Middle frontal gyrus (tissue), 1 donor: ENCODE data around the gene BCL2L15.

ENCODE experiments used
- DNase-seq: peaks from one replicate; pipeline ENCODE4 v3.0.0-alpha.2; 2015; ENCODE audit warnings: low spot score; ENCODE audit errors: extremely low spot score

The BCL2L15 gene

DNA sequence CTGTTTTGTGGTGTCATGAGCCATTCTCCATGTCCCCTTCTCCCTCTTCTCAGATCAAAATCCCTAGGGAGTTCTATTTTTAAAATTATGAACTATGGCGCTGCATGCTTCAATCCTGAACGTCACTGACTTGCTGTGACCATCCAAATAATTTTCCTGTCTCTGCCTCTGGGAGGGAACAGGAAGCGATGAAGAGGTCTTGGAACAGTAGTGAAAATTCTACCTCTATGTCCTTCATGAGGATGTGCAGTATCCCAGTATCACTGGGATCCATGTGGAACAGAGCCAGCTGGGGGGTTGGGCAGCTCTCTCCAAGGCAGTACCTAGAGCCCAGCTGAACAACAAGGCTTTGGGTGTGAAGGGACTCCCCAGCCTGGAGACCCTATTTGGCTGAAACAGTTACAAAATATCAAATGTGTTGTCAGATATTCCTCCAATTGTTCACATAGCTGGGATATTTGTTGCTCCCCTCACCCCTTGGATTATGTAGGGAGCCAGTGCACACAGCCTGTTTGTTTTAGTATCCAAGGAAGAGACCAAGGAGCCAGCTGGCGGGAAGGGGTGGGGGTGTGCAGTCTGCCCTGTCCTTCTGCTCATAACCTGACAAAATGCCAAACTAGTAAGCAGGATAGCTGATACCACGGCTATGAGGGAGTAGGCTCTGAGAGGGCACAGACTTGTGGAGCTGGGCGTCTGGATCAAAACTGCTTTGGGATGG, 25.4 kb upstream of the BCL2L15 start:
- DNase-seq, result no peak

DNA sequence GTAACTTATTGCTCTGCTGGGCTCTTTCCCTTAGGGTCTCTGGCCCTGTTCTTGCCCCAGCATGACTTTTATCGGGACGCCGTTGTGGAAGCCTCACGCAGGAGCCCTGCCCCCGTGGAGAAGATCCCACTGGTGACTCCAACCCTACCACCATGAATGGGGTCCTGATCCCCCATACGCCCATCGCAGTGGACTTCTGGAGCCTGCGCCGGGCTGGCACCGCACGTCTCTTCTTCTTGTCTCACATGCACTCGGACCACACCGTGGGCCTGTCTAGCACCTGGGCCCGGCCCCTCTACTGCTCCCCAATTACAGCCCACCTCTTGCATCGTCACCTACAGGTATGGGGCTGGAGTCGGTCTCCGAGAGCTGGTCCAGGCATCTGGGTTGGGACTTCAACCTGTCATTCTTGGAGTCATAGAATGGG, 18.1 kb upstream of the BCL2L15 start:
- DNase-seq, result no peak

DNA sequence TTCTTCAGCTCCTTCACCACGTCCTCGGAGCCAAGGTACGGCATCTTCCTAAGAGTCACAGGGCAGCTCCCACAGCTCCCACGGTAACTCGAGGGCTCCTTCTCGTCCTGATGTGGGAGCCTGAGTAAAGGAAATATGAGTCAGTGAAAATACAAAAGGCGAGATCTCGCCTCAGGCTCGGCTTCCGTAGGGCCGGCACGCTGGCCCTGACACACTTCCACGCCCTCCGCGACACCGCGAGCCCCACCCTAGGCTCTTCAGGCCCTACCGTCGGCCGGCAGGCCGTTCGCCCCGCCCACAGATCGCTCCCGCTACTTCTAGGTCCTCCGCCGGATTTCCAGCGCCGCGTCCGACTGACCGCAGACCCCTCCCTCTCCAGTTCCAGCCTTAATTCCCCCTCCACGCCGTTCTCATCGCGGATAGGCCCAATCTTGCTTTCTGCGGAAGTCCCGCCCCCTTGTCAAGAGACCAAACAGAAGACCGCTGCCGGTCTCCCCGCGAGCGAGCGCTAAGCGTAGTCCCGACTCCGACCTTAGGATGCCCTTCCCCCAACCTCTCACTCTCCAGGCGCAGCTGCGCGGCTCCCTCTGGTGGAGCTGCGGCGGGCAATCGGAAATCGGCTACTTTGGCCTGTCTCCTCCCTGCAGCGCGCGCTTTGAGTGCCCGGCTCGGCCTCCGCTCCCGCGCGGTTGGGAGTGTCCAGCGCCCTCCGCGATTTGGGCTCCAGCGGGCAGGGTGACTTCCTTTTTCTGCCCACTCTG, 17.5 kb upstream of the BCL2L15 start, which contains the start of the genes AP4B1 and DCLRE1B:
AP4B1 (minus strand) TSS at position 126 of the 761 bp plus-strand sequence; CDS start at position 44, 82 bp downstream.
DCLRE1B (plus strand) TSS at position 653 of the 761 bp plus-strand sequence. CDS start 261 bp downstream, outside the sequence.
- DNase-seq, result peak; percentile 97

DNA sequence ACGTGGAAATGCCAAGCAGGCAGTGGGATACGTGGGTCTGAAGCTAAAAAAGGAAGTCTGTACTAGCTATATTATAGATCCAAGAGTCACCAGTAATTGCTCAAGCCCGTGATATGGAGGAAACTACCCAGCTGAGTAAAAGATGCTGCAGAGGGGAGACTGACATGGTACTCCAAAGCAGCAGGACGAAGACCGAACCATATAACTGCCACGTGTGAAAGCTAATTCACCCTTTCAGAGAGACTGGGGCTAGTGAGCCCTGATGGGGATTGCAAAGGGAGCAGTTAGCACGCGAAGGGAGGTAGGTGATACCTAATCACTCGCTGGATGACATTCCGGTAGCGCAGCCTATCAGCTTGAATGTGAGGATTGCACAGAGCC, 16.9 kb upstream of the BCL2L15 start:
- no peak for DNase-seq

DNA sequence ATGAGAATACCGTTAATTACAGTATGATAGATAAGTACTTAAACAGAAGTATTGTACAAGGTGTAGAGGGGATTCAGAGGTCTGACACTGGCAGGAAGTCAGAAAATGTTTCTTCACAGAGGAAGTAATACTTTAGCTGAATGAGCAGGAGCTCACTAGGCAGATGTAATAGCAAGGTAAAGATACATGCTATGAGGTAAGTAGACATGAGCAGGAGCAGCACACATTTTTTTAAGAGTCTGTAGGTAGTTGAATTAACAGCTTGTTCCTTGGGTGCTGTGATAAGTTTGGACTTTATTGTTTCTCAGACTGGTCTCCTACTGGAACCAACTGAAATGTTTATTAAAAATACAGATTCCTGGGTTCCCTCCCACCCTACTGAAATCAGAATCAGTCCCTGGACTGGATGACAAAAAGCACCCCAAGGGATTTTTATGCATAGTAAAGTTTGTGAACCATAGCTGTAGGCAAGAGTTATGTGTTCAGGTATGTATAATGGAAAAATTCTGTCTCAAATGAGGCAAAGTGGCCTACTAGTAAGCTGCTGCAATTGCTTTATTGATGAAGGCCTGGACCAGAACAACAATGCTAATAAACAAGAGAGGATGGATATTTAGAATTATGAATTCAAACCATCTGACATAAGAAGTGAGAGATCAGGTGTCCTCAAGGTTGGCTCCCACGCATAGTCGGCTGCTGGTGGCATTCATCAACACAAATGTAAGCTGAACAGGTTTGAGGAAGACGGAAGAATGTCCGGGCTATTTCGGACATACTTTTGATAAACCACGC, 16.3 kb upstream of the BCL2L15 start:
- no peak for DNase-seq

DNA sequence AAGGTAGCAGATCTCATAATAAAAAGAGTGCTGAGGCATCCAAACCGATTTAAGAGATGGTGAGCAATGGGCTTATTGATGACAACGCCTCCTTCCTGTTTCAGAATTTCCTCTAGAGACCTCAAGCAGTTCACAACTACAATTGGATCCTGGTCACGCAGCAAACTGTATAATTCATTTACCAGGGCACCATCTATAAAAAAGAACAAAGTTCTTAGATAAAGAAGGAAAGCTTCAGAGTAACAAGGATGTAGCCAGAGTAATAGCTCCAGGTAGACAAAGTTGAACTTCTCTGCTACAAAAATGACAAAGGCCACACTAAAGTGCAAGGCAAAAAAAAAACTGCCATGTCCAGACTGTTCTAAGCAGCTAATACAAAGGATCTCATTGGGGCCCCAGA, 13.8 kb upstream of the BCL2L15 start:
- DNase-seq, result no peak

DNA sequence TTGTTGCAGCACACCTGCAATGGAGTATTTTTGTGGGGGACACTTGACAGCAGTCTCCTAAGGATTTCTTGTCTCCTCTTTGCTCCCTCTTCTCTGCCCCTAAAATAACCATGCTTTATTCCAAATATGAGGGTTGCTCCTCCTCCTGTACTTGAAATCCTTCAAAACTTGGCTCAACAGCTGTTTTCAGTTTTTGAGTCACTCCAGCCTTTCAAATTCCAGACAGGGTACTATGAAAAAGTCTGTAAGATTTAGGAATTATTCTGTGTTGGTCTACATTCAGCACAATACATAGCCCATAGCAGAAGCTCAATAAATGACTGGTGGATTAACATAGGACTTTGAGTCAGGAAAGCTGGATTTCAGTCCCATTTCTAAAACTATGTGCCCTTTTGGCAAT, 11.7 kb upstream of the BCL2L15 start:
- no peak for DNase-seq

DNA sequence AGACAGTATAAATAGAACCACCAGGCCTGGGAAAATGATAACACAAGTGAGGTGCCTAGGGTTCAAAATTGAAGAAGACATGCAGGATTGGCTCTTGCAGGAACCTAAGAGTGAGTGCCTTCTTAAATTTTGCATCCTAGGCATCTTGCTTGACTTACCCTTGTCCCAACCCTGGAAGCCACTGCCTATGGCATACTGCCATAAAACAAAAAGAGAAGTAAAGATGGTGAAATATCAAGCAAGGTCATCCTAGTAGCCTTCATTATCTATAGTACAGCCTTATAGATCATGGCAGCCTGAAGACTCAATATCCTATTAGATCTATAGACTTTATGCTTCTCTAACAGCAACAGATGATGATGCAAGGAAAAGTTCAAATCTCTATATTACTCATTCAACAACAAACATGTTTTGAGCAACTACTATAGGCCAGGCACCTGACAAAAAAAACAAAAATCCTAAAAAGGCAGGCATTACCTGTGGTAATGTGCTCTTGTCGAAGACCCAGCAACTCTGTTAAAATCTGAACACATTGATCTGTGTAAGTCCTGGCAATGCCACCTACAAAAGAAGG, 10.9 kb upstream of the BCL2L15 start:
- DNase-seq, result no peak

DNA sequence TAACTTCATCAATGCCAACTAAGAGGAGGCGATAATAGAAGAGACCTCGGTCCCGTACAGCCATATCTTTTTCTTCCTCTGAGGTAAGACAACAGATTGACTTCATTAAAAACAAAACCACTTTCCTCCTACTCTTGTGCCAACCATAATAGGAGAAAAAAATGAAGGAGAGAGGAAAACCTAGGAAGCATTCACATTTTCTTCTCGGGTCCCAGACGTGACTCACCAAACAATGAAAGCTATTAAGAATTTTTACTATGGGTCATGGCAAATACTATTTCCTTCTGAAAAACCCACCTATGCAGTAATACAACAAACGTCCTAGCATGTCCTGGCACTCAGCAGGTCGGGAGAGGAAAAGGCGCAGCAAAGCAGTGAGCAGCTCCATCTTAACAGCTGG, 8.6 kb upstream of the BCL2L15 start:
- no peak for DNase-seq

DNA sequence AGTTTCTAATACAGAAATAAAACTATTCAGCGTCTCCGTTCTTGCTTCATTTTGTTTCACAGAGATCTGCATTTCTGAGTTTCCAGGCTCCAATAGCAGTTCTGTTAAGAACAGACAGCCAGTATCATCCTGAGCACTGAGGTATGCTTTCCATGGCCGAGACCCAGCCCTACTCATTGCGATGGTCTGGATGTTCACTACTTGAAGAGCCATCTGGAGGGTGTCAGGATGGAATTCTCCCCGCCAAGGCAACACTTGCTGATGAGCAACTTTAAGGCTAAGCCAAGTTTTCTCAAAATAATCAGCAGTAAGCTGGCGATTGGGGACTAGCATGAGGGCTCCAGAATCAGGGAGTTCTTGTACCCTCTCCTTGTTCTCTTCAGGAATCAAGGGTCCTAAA, 7.7 kb upstream of the BCL2L15 start:
- DNase-seq, result no peak

DNA sequence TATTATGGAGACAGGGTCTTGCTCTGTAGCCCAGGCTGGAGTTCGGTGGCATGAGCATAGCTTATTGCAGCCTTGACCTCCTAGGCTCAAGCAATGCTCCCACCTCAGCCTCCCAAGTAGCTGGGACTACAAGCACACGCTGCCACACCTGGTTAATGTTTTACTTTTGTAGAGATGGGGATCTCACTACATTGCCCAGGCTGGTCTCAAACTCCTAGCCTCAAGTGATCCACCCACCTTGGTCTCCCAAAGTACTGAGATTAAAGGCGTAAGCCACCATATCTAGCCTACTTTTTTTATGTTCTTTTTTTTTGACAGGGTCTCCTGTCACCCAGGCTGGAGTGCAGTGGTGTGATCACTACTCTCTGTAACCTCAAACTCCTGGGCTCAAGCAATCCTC, 5.9 kb upstream of the BCL2L15 start:
- no peak for DNase-seq

DNA sequence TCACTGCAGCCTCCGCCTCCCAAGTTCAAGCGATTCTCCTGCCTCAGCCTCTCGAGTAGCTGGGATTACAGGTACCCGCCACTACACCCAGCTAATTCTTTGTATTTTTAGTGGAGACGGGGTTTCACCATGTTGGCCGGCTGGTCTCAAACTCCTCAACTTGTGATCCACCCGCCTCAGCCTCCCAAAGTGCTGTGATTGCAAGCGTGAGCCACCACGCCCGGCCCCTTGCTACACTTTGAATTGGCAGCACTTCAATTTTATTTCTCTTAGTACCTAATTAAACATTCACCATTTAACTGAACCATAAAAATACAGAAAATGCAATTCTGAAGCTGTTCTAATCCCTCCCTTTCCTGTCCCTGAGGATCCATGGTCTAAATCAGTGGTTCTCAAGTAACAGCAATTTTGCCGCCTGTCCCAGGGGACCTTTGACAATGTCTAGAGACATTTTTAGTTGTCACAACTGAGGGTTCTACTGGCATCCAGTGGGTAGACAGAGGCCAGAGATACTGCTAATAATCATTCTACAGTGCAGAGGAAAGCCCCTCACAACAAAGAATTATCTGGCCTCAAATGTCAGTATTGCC, 4.3 kb upstream of the BCL2L15 start:
- DNase-seq, result no peak

DNA sequence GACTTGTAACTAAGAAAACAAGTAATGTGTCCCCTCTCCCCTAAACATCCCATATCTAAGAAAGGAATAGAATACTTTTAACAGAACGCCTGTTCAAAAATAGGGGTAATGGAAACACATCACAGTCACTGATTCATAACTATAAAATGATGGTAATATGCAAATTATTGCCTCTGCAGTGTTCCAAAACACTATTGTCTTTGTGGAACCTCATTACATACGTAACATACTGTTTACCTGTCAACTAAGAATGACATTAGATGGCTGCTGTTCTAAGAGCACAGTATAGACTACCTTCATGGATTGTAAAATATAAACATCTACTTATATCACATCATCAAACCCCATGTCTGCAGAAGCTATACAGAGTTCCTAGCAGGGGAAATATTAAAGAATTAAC, 3.4 kb upstream of the BCL2L15 start:
- no peak for DNase-seq

DNA sequence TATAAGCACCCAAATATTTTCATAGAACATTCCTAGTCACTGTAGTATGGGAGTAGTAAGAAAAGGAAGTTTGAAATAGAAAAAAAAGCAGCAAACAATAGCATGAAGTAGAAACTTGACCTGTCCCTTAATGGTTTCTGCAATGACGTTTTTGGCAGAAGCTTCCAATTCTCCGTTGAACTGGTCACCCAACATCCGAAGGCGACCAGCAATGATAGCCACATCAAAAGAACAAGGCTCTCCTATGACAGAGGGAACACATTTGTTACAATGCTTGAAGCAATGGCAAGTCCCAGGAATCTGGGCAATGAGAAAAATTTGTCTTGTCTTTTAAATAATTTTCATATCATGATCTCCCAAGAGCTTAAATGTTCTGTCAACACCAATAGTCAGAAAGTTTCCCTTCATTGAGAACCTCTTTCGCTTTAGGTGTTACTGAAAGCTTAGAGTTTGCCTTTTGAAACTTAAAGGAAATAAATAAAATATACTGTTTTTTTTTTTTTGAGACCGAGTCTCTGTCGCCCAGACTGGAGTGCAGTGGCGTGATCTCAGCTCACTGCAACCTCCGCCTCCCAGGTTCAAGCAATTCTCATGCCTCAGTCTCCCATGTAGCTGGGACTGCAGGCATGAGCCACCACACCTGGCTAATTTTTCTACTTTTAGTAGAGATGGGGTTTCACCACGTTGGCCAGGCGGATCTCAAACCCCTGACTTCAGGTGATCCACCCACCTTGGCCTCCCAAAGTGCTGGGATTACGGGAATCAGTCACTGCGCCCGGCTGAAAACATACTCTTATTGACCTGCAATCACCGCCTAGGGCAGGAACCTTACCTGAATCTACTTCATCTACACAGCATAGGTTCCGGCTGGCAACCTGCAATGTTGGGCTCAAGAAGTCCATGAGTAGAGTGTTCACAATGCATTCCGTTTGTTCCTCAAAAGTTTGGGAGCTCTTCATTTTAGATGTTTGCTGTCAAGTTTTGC, 672 bp downstream of the BCL2L15 start:
- DNase-seq, result no peak

DNA sequence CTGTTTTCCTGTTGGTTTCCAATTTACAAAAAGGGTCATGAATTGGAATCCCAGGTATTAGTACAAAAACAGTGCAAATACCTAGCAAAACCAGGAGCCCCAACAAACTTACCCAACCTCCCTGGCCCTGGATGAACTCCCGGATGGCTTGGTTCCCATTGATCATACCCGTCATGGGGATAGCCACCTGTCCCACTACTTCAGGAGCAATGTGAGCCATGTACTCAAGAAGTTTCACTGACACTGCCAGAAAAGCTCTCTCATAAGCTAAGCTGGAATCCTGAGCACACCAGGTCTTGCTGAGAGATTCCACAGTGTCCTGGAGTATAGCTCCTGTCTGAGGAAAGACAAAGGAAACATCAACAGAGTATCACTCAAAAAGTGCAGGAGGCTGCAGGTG, 5.7 kb downstream of the BCL2L15 start:
- DNase-seq, result no peak

DNA sequence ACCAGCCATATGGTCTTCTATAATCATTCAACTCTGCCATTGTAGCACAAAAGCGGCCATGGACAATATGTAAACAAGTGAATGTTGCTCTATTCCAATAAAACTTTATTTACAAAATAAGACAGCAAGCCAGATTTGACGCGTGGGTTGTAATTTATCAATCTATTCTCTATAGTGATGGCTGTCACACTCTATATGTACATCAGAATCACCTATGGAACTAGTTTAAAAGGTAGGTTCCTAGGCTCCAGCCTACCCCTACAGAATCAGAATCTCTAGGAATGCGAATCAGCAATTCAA, 7.7 kb downstream of the BCL2L15 start:
- DNase-seq, result no peak

DNA sequence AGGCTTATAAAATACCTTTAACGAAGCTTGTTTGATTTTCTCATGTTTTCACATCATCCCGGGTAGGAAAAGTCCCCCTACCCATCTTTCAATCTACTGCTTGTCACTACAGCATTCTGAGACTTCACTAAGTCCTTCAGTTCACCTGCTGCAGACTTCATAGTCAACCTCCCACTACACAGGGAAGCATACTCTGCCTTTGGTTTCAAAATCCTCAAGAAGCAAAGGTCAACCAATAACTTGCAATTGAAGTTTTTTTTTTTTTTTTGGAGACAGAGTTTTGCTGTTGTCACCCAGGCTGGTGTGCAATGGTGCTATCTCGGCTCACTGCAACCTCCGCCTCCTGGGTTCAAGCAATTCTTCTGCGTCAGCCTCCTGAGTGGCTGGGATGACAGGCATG, 11.2 kb downstream of the BCL2L15 start:
- DNase-seq, result no peak

DNA sequence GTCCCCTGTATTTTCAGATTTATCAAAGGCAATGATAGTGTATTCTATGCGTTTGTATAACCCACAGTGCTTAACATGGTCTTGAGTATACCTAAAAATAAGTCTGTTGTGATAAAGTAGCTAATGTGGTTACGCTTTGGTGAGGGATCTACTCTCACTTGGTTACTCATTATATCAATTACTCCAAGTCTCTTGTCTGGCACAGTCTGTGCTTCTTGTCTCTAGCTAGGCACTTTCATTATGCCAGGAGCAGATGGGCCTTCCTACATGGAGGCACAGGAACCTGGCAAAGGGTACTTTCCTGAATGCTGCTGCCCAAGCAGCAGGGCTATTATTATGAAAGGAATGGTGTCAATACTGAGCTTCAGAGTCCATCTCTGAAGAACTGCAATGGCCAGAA, 11.7 kb downstream of the BCL2L15 start:
- no peak for DNase-seq

DNA sequence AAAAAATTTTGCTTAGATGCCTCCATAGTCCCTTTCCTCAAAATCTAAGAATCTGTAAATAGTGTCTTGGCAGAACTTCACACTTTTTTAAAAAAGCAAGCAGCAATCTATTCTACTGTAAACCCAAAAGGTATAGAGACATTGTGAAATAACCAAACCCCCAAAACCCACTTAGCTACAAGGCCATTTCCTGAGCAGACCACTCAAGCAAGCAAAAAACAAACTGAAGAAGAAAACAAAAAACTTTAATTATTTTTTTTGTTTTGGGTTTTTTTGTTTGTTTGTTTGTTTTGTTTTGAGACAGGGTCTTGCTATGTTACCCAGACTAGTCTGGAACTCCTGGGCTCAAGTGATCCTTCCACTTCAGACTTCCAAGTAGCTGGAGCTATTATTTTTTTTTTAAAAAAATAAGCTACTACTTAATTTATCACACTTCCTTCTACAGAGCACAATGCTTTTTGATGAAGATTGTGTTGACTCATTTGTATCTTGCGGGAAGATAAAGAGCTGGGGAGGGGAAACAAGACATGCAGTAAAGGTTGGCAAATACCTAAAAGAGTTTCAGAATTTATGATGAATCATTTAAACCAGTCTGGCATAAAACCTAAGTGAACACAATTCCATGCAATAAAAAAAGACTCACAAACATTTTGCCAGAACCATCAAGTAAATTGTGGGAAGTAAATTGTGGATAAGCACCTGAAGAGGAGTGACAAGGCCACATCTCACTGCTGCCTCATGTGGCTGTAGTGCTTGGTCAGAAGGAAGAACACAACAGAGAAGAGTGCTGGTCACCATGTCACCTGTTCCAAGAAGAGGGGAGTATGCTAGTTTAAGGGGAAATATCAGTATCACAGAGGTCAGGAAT, 13.1 kb downstream of the BCL2L15 start:
- DNase-seq, result no peak
